Midbrain (tissue), 1 donor: ENCODE data around the gene SH3RF2.

Source experiments
- DNase-seq: peaks from one replicate; lab custom pipeline; 2025; lab: John Stamatoyannopoulos, UW

The SH3RF2 gene

GRCh38 chr5:146042628-146043279 lies 106.4 kb downstream of the SH3RF2 start:
- no peak for DNase-seq

GRCh38 chr5:146043722-146044121 lies 107.3 kb downstream of the SH3RF2 start:
- no peak for DNase-seq

- no peak for DNase-seq
Measured at GRCh38 chr5:146047396-146047795, 111.0 kb downstream of the SH3RF2 start.

GRCh38 chr5:146048994-146049703 lies 112.8 kb downstream of the SH3RF2 start:
- DNase-seq: peak; percentile 52

- DNase-seq: no peak
Measured at GRCh38 chr5:146049704-146050026, 113.3 kb downstream of the SH3RF2 start.

- no peak for DNase-seq
Measured at GRCh38 chr5:146050086-146050485, 113.7 kb downstream of the SH3RF2 start.

GRCh38 chr5:146051678-146052077 lies 115.3 kb downstream of the SH3RF2 start:
- no peak for DNase-seq

- DNase-seq: no peak
Measured at GRCh38 chr5:146052780-146053179, 116.4 kb downstream of the SH3RF2 start.

- no peak for DNase-seq
Measured at GRCh38 chr5:146055432-146055831, 119.1 kb downstream of the SH3RF2 start.

- DNase-seq: no peak
Measured at GRCh38 chr5:146059460-146060220, 123.3 kb downstream of the SH3RF2 start.

GRCh38 chr5:146060221-146060585 lies 123.8 kb downstream of the SH3RF2 start:
- no peak for DNase-seq

GRCh38 chr5:146066968-146067367 lies 130.6 kb downstream of the SH3RF2 start:
- no peak for DNase-seq

GRCh38 chr5:146068206-146068605 lies 131.8 kb downstream of the SH3RF2 start:
- DNase-seq: no peak

- no peak for DNase-seq
Measured at GRCh38 chr5:146068977-146069779, 132.8 kb downstream of the SH3RF2 start.

- DNase-seq: no peak
Measured at GRCh38 chr5:146069780-146070099, 133.4 kb downstream of the SH3RF2 start.

- no peak for DNase-seq
Measured at GRCh38 chr5:146070746-146071145, 134.4 kb downstream of the SH3RF2 start.

- DNase-seq: no peak
Measured at GRCh38 chr5:146071171-146071570, 134.8 kb downstream of the SH3RF2 start.

GRCh38 chr5:146072595-146072994 lies 136.2 kb downstream of the SH3RF2 start:
- DNase-seq: no peak

GRCh38 chr5:146073239-146073900 lies 137.0 kb downstream of the SH3RF2 start:
- no peak for DNase-seq

GRCh38 chr5:146076028-146076427 lies 139.7 kb downstream of the SH3RF2 start:
- DNase-seq: no peak

GRCh38 chr5:146076455-146076854 lies 140.1 kb downstream of the SH3RF2 start:
- no peak for DNase-seq

- no peak for DNase-seq
Measured at GRCh38 chr5:146078566-146078965, 142.2 kb downstream of the SH3RF2 start.
